DOHH2 (cell line): ENCODE measurements around the gene PSME4.

Experiments
- H3F3A ChIP-seq: fragments of 200-600 bp; sonication (generic), shearing (Covaris generic); 2 replicates; pipeline ENCODE4 v1.6.0; 2016; ENCODE audit warnings: antibody characterized with exemption, mild to moderate bottlenecking; ENCODE audit not compliant: control insufficient read depth, insufficient read depth
- H3K27ac ChIP-seq: fragments of 200-600 bp; sonication (generic); 2 replicates; pipeline ENCODE4 v1.5.1; 2014; ENCODE audit warnings: low read depth, mild to moderate bottlenecking, low read length, moderate library complexity
- H3K27me3 ChIP-seq: fragments of 200-600 bp; sonication (generic); 2 replicates; pipeline ENCODE4 v1.6.1; 2014; ENCODE audit warnings: mild to moderate bottlenecking, low read length, mixed read lengths; ENCODE audit not compliant: control insufficient read depth
- H3K36me3 ChIP-seq: fragments of 200-600 bp; sonication (generic); 2 replicates; pipeline ENCODE4 v1.6.1; 2014; ENCODE audit warnings: mild to moderate bottlenecking, low read length, moderate library complexity, mixed read lengths; ENCODE audit not compliant: control insufficient read depth
- H3K4me1 ChIP-seq: fragments of 200-600 bp; sonication (generic); 2 replicates; pipeline ENCODE4 v1.6.1; 2014; ENCODE audit warnings: mild to moderate bottlenecking, low read length, mixed read lengths; ENCODE audit not compliant: control insufficient read depth
- H3K4me2 ChIP-seq: fragments of 200-600 bp; sonication (generic); 2 replicates; pipeline ENCODE4 v1.6.0; 2014; ENCODE audit warnings: mild to moderate bottlenecking, low read length, moderate library complexity
- H3K4me3 ChIP-seq: fragments of 200-600 bp; sonication (generic); 2 replicates; pipeline ENCODE4 v1.5.1; 2014; ENCODE audit warnings: mild to moderate bottlenecking, low read length, mixed read lengths
- H3K79me2 ChIP-seq: fragments of 200-600 bp; sonication (generic); 2 replicates; pipeline ENCODE4 v1.6.1; 2014; ENCODE audit warnings: mild to moderate bottlenecking, low read length, mixed read lengths; ENCODE audit not compliant: control insufficient read depth
- H3K9me2 ChIP-seq: fragments of 200-600 bp; sonication (generic); replicated peaks from 2 replicates; pipeline ENCODE4 v1.6.1; 2014; ENCODE audit warnings: mild to moderate bottlenecking, low read length, mixed read lengths; ENCODE audit not compliant: control insufficient read depth
- H3K9me3 ChIP-seq: fragments of 200-600 bp; sonication (generic); 2 replicates; pipeline ENCODE4 v1.6.1; 2014; ENCODE audit warnings: antibody characterized with exemption, low read length, mixed read lengths; ENCODE audit not compliant: control insufficient read depth, insufficient read depth
- H4K20me1 ChIP-seq: fragments of 200-600 bp; sonication (generic); 2 replicates; pipeline ENCODE4 v1.6.0; 2014; ENCODE audit warnings: low read depth, mild to moderate bottlenecking, antibody characterized with exemption, low read length, moderate library complexity; ENCODE audit not compliant: control insufficient read depth, insufficient read depth
- EZH2phosphoT487 ChIP-seq: fragments of 200-600 bp; sonication (generic); IDR thresholded peaks from 2 replicates; pipeline ENCODE4 v1.6.1; 2017; ENCODE audit warnings: borderline replicate concordance, mild to moderate bottlenecking, antibody characterized with exemption, low read length, moderate library complexity, mixed read lengths
- TF ChIP-seq, protein P1 (sequence below): fragments of 200-600 bp; sonication (generic); IDR thresholded peaks from one replicate; pipeline ENCODE4 v1.5.1; 2014; ENCODE audit warnings: antibody characterized with exemption, mild to moderate bottlenecking, low read depth, low read length; ENCODE audit not compliant: poor library complexity, severe bottlenecking

PSME4 gene

DNA sequence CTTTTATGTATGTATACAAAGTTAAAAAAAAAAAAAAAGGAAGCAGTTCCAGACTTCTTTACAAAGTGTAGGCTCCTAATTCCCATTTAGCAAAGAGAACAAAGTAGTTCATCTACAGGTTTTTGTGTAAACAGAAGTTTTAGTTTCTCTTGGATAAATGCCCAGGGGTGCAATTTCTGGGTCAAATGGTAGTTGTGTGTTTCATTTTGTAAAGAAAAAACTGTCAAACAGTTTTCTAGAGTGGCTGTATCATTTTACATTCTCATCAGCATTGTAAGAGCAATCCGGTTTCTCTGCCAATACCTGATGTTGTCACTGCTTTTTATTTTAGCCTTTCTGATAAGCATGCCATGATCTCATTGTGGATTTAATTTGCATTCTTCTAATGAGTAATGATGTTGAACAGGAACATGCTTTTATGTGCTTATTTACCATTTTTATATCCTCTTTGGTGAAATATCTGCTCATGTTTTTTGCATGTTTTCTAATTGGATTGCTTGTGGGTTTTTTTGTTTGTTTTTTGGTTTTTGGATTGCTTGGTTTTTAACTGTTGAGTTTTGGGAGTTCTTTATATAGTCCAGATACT is 16.6 kb upstream of the PSME4 start:
- Histone ChIP-seq H3K4me2 (peak overlapping the region; percentile 18), H3K27me3 (no peaks in the 10 kb centered on the region), H4K20me1 (no peaks in the 10 kb centered on the region), H3K36me3 (no peaks in the 10 kb centered on the region), H3K9me2 (no peaks in the 10 kb centered on the region), H3K4me1 (peaks cover 13% of the 10 kb centered on the region), H3K79me2 (no peaks in the 10 kb centered on the region), H3K27ac (no peak overlapping the region), H3K9me3 (no peaks in the 10 kb centered on the region), H3F3A (no peaks in the 10 kb centered on the region; the same call in 1 of the 2 replicates), H3K4me3 (no peak overlapping the region)
- no peak for TF ChIP-seq EZH2phosphoT487
- TF ChIP-seq, protein P1, sequence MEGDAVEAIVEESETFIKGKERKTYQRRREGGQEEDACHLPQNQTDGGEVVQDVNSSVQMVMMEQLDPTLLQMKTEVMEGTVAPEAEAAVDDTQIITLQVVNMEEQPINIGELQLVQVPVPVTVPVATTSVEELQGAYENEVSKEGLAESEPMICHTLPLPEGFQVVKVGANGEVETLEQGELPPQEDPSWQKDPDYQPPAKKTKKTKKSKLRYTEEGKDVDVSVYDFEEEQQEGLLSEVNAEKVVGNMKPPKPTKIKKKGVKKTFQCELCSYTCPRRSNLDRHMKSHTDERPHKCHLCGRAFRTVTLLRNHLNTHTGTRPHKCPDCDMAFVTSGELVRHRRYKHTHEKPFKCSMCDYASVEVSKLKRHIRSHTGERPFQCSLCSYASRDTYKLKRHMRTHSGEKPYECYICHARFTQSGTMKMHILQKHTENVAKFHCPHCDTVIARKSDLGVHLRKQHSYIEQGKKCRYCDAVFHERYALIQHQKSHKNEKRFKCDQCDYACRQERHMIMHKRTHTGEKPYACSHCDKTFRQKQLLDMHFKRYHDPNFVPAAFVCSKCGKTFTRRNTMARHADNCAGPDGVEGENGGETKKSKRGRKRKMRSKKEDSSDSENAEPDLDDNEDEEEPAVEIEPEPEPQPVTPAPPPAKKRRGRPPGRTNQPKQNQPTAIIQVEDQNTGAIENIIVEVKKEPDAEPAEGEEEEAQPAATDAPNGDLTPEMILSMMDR, result no peak

DNA sequence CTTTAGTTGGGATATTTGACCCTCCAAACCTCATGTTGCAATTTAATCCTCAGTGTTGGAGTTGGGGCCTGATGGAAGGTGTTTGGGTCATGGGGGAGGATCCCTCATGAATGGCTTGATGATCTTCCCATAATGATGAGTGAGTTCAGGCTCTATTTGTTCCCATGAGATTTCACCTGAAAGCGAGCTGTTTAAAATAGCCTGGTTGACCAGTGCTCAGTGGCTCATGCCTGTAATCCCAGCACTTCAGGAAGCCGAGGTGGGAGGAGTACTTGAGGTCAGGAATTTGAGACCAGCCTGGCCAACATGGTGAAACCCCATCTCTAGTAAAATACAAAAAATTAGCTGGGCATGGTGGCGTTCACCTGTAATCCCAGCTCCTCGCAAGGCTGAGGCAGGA is 14.9 kb upstream of the PSME4 start:
- Histone ChIP-seq H3K27me3 (no peaks in the 10 kb centered on the region), H3K4me2 (no peak overlapping the region), H3K4me3 (no peak overlapping the region), H3K36me3 (no peaks in the 10 kb centered on the region), H3K9me3 (no peaks in the 10 kb centered on the region), H3K9me2 (no peaks in the 10 kb centered on the region), H3K27ac (no peak overlapping the region), H3F3A (no peaks in the 10 kb centered on the region; the same call in 1 of the 2 replicates), H3K4me1 (peaks cover 13% of the 10 kb centered on the region), H4K20me1 (no peaks in the 10 kb centered on the region), H3K79me2 (no peaks in the 10 kb centered on the region)
- TF ChIP-seq EZH2phosphoT487, result no peak
- TF ChIP-seq, protein P1, result no peak

DNA sequence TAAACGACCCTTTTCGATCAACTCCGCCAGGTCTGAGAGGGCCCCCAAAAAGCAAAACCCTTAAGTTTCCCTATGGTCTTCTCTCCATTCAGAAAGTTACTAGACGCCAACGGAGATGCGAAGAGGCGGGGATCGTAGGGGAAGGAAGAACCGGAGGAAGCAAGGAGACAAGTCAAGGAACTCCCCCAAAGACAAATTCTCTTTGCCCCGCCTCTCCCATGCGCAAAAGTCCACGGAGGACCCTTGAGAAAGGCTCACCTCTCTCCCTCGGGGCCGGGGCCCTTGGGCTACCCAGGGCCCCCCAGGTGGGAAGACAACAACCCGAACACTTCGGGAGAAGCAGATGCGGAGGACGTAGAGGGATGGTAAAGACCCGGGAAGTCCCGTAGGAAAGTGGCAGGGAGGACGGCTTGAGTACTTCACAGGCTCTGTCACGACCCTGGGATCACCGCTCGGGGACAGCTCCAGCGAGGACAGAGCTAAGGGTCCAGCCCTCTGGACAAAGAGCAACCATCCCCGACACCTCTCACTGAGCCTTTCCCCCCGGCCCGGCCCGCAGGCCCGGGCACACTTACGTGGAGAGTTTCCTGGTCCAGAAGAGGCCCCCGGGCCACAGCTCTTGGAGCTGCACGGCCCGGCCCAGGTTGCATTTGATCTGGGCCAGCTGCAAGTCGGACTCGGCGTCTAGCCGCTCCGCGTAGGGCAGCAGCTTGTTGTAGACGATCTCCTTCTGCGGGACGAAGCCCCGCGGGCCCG is 647 bp downstream of the PSME4 start:
- Histone ChIP-seq H3K27ac (peak overlapping the region; percentile 67), H3F3A (no peaks in the 10 kb centered on the region; the same call in 1 of the 2 replicates), H3K9me3 (no peaks in the 10 kb centered on the region), H4K20me1 (peaks cover 18% of the 10 kb centered on the region), H3K4me2 (peak overlapping the region; percentile 71), H3K4me3 (peak overlapping the region; percentile 80), H3K27me3 (no peaks in the 10 kb centered on the region), H3K9me2 (no peaks in the 10 kb centered on the region), H3K36me3 (peaks cover 7% of the 10 kb centered on the region; the same call in 1 of the 2 replicates), H3K79me2 (peaks cover 66% of the 10 kb centered on the region), H3K4me1 (peaks cover 45% of the 10 kb centered on the region)
- TF ChIP-seq, protein P1, result no peak
- no peak for TF ChIP-seq EZH2phosphoT487
